OCI-M1 (cell line): ENCODE results near the gene DHRS4L2.
A peak's percentile ranks its signal among the peaks of the same experiment; 100 is the strongest.
"Not testable (repeated sequence)": the region's sequence is repeated elsewhere in the genome, so short reads cannot be mapped to it uniquely, and the experiment has no call there.

Experiments
- DNase-seq: peaks from one replicate; lab custom pipeline; 2025; lab: John Stamatoyannopoulos, UW

Gene DHRS4L2

GRCh38 chr14:24018978-24019377 lies 30.2 kb downstream of the DHRS4L2 start:
- DNase-seq: not testable (repeated sequence)

DNA sequence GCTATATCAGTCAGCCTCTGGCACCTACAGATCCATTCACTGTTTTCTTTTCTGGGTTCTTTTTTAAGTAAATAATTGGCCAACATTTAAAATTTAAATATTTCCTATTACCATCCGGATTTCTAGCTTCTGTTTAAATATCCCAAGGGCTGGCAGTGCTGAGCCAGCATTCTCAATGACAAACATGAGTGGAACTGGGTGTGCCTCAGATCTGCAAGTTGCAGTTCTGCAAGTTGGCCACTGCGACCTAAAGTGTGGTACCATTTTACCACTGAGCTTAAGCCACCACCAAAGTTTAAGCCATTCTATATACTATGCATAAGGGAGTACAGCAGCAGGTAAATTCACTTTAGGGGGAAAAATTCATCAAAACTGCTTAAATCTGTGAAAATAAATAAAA lies 31.2 kb downstream of the DHRS4L2 start:
- DNase-seq: not testable (repeated sequence)

DNA sequence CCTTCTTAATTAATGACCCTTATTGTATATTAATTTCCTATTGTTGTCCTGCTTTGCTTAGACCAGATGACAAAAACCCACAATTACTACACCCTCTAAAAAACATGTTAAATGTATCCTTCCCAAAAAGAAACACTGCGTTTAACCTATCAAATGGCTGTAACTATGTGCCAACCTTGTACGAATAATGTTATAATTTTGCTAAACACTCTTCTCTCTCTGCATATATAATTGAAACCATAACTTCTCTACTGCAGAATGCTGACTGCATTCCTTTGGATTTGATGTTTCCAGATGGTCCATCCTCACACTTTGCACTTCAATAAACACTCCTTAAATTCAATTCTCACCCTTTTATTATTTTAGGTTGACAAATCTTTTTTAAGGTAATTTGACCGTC lies 31.8 kb downstream of the DHRS4L2 start:
- DNase-seq: not testable (repeated sequence)

GRCh38 chr14:24024939-24025418 lies 36.2 kb downstream of the DHRS4L2 start:
- not testable (repeated sequence) for DNase-seq

GRCh38 chr14:24029687-24030086 lies 41.0 kb downstream of the DHRS4L2 start:
- DNase-seq: not testable (repeated sequence)

GRCh38 chr14:24031331-24031730 lies 42.6 kb downstream of the DHRS4L2 start:
- not testable (repeated sequence) for DNase-seq

DNA sequence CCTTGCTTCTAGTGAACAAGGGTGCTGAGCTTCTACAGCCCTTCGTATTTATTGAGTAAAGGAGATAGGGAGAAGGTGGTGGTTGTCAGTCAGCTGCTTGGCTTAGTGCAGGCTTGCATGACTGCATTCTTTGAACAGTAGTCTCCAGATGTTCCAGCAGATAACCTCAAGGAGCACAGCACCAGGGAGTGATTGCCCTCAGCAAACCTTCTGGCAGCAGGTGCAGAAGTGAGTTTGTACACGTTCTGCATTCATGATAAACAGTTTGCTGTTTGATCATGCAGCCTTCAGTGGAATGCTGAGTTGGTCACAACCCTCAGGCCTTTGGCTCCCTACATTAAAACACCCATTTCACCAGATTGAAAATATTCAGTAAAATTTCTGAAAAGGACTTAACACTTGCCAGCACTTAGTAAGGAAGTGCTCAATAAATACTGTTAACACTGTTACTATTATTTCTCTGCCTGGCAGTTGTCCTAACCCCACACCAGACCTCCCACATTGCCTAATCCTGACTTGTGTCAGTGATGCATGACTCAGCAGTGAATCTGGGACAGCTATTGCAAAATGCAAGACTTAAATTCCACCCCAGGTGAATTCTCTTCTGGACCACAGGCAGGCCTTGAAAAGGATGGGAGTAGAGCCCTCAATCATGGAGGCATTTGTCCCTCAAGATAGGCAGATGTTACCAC lies 44.1 kb downstream of the DHRS4L2 start:
- peak; percentile 50 for DNase-seq

GRCh38 chr14:24035769-24036168 lies 47.0 kb downstream of the DHRS4L2 start:
- DNase-seq: peak; percentile 62

DNA sequence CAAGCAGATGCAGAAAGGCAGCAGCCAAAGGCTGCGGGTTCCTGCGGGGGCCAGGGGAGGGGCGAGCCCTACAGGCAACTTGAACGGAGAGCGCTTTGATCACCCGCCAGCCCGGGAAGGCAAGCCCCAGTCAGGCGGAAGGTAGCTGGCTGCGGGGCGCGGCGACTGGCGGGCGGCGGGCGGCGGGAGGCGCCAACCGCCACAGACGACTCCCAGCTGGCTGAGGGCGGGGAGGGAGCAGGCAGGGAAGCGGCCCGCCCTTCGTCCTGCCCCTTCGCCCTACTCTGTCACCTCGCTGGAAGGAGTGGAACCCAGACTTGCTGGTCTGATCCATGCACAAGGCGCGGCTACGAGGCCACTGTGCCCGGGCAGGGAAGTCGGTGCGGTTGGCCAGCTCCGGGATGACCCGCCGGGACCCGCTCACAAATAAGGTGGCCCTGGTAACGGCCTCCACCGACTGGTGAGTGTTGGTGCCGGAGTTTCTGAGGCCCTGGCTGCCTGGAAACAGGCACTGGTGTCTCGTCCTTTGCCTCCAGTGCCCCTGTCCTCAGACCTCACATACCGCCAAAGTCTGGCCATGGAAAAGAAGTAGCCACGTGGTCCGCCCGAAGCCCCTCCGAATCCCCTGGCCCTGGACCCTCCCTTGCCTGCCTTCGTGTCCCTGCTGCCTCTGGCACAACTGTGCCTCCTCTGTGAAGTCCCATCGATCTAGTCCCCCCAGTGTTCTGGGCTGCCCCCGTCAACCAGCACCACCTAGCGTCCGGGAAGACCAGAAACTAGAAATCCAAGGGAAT lies 47.6 kb downstream of the DHRS4L2 start:
- peak; percentile 90 for DNase-seq

GRCh38 chr14:24036963-24037657 lies 48.4 kb downstream of the DHRS4L2 start:
- DNase-seq: not testable (repeated sequence)

GRCh38 chr14:24037658-24038037 lies 48.9 kb downstream of the DHRS4L2 start:
- DNase-seq: no peak

DNA sequence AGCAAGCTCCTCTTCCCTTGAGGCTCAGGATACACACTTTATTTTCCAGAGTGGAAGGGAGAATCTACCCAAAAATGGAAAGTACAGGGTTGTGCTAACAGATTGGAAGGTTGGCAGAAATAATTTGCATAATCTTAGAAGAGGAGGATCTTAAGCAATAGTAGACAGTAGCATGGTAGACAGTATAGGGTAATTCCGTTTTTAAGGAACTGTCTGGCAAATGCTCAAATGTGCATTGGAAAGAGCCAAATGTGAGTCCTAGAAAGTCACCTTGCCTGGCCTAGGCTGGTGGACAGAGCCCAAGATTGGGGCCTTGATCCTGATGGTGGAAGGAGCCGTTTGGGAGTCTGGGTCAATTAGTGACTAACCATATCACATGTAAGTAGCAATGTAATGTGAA lies 50.0 kb downstream of the DHRS4L2 start:
- DNase-seq: no peak

DNA sequence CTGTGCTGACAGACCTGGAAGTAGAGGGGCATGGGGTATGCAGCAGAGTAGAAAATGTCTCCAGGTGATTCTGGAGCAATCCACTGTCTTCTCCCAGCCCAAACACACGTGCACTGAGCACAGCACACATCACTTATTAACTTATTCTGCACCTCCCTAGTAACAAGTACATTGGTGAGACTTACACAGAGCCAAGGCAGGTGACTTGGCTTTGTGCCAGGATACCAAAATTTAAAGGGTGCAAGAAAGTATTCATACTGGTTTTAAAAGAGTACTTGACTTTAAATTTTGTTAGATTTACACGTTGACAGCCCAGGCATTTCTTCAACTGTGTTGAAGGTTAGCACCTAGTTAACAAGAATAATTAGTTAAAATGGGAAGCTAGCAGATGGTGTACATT lies 52.0 kb downstream of the DHRS4L2 start:
- no peak for DNase-seq

DNA sequence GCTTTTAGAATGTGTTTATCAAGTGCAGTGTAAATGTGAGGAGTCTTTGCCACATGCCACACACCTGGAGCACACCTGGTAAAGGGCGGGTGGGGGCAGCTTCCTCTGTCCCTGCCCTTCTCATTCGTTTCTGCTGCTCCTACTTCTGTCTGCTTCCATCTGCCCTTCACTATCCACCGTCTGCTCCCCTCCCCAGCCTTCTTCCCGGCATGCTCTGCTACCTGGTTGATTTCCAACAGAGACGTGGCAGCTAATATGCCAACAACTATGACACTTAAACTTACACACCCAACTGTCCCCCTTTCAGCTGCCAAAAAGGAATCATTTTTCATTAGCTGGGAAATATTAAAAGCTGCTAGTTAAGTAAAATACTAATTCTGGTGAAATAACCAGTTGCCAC lies 54.0 kb downstream of the DHRS4L2 start:
- no peak for DNase-seq

DNA sequence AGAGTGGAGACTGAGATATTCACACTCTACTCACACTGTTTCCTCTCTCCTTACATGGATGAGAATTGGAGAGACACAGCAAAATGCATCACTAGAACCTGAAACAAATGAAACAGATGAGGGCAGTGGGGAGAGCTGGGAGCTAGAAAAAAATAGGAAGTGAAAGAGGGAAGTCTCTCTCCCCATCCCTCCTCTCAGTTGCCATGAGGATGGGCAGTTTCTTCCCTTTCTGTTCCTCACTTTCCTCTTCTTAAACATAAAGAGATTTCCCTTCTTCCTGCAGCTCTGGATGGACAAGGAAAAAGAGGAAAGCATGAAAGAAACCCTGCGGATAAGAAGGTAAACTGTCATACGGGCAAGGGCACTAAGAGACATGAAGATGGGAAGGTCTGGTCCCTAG lies 60.3 kb downstream of the DHRS4L2 start:
- DNase-seq: peak; percentile 10

GRCh38 chr14:24050753-24051152 lies 62.0 kb downstream of the DHRS4L2 start:
- DNase-seq: not testable (repeated sequence)

GRCh38 chr14:24051176-24051788 lies 62.6 kb downstream of the DHRS4L2 start:
- DNase-seq: no peak

- DNase-seq: peak; percentile 59
These were observed 63.3 kb downstream of the DHRS4L2 start, which contains the start of gene CARMIL3 for GRCh38 chr14:24051789-24052655. TSS of gene CARMIL3 (plus strand) at chr14:24052009. CDS start at chr14:24052154, 145 bp downstream.

DNA sequence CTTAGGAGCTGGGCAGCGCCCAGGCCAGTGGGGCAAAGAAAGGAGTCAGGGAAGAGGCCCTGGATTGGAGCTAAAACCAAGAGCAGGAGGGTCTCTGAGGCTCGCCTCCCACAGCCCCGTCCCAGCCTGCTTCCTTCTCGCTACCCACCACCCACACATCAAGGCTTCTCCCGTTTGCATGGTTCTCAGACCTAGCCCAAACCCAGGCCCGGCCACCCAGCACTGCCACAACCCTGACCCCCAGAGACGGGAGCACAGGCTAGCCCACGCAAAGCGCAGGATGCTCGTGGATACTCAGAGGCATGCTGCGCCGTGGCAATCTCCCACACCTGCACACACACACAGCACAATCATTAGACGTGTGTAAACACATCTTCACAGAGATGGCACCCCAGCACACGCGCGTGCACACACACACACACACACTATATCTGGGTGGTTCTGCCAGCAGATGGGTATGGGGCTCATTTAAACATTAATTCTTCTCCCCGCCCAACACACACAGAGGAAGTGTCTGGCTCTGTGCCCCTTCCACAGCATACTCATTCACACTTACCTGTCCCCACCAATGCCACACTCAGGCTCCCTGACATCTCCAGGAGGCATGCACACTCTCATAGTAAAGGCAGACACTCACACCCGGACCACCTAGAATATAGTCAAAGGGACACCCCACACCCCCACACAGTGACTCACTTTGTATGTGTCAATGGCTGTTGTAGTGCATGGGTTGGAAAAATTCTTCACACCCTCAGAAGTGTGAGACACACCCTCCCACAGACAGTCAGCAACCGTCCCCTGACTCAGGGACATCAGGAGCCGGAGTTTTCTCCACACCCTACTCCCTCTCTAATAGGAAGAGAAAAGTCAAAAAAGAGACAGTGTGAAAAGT lies 64.2 kb downstream of the DHRS4L2 start:
- DNase-seq: no peak
